GM21515 (cell line): ENCODE results near the gene SSBP4.

ENCODE experiments used
- ATAC-seq: cut with Tn5 transposase; IDR thresholded peaks from one replicate; pipeline ENCODE4 v1.9.1; 2021; ENCODE audit not compliant: unreplicated experiment

Gene SSBP4

GRCh38 chr19:18441804-18442788 lies 22.9 kb downstream of the SSBP4 start:
- no peak for ATAC-seq

- no peak for ATAC-seq
Observed at GRCh38 chr19:18442941-18443340, 23.7 kb downstream of the SSBP4 start.

GRCh38 chr19:18443406-18443805 lies 24.2 kb downstream of the SSBP4 start:
- no peak for ATAC-seq

GRCh38 chr19:18443831-18444230 lies 24.6 kb downstream of the SSBP4 start:
- no peak for ATAC-seq

GRCh38 chr19:18444513-18444912 lies 25.3 kb downstream of the SSBP4 start:
- no peak for ATAC-seq

- ATAC-seq, result no peak
Observed at GRCh38 chr19:18445262-18445948, 26.2 kb downstream of the SSBP4 start.

GRCh38 chr19:18446145-18446810 lies 27.1 kb downstream of the SSBP4 start:
- no peak for ATAC-seq

GRCh38 chr19:18446811-18447359 lies 27.7 kb downstream of the SSBP4 start:
- ATAC-seq, result no peak

GRCh38 chr19:18449552-18449951 lies 30.4 kb downstream of the SSBP4 start:
- no peak for ATAC-seq

- ATAC-seq, result no peak
Observed at GRCh38 chr19:18450021-18450930, 31.1 kb downstream of the SSBP4 start.

- ATAC-seq, result no peak
Observed at GRCh38 chr19:18450931-18451836, 32.0 kb downstream of the SSBP4 start.

GRCh38 chr19:18452386-18452785 lies 33.2 kb downstream of the SSBP4 start:
- no peak for ATAC-seq

GRCh38 chr19:18453269-18454024 lies 34.2 kb downstream of the SSBP4 start:
- ATAC-seq, result no peak

GRCh38 chr19:18456279-18456678 lies 37.1 kb downstream of the SSBP4 start:
- no peak for ATAC-seq

GRCh38 chr19:18456974-18457373 lies 37.8 kb downstream of the SSBP4 start:
- no peak for ATAC-seq

- ATAC-seq, result no peak
Observed at GRCh38 chr19:18457483-18458331, 38.5 kb downstream of the SSBP4 start.

GRCh38 chr19:18460900-18461299 lies 41.7 kb downstream of the SSBP4 start:
- ATAC-seq, result no peak

- ATAC-seq, result no peak
Observed at GRCh38 chr19:18461471-18461870, 42.3 kb downstream of the SSBP4 start.
